GM18951 (cell line): ENCODE results near the gene STK32B.

Experiments
- POLR2A ChIP-seq: IDR thresholded peaks from 4 replicates; pipeline ENCODE4 v1.6.1; 2011; ENCODE audit warnings: mild to moderate bottlenecking; ENCODE audit not compliant: insufficient read length, insufficient read depth; ENCODE audit errors: extremely low read depth
- in situ Hi-C: fragments of 300-500 bp; cut with MboI; formaldehyde crosslinking; loops from one replicate; pipeline ENCODE4 v1.12.0; 2022; ENCODE audit warnings: low sequenced_read_pairs, mixed read lengths, inconsistent platforms; ENCODE audit not compliant: unreplicated experiment

Gene STK32B

DNA sequence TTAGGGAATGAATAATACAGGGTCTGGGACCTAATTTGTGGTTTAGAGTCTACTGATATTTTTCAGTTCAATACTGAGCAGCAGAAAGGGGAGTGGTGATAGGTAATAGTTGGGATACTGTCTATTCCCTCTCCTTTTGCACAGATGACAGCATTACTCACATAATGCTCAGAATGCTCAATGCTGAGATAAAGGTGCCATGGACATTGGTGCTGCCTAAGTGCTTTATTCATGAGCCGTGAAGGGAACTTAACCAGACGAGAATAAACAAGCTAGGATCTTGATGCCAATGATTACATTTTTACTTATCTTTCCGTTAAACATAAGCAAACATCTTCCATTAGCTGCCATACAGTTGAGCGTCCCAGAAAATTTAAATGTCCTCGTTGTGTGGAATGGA is 75.6 kb downstream of the STK32B start:
- no peak for TF ChIP-seq POLR2A
- in situ Hi-C loops: no loop called here

DNA sequence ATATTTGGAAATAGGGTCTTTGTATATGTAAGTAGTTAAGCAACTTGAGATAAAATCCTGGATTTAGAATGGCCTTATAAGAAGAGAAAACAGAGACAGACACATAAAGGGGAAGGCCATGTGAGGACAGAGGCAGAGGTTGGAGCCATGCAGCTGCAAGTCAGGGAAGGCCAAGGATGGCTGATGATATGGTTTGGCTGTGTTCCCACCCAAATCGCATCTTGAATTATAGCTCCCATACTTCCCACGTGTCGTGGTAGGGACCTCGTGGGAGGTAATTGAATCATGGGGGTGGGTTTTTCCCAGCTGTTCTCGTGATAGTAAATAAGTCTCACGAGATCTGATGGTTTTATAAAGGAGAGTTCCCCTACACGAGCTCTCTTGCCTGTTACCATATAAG is 76.3 kb downstream of the STK32B start:
- in situ Hi-C loops: no loop called here
- no peak for TF ChIP-seq POLR2A

DNA sequence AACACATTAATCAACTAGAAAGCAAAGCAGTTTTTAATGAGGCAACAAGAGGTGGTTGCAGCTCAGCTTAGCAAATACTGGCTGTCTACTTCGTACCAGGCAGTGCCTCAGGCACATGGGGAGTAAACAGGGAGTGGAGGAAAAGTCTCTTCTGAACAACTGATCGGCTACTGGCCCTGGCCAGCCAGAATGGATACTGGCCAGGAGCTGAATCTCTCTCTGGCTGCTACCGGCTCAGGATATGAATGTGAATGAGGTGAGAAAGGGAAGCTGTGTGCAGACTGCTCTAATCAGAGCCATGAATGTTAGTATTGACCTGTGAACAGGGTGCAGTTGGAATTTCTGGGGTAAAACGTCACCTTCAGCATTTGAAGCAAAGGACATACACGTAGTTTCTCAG is 77.3 kb downstream of the STK32B start:
- in situ Hi-C loops: no loop called here
- TF ChIP-seq POLR2A: no peak

DNA sequence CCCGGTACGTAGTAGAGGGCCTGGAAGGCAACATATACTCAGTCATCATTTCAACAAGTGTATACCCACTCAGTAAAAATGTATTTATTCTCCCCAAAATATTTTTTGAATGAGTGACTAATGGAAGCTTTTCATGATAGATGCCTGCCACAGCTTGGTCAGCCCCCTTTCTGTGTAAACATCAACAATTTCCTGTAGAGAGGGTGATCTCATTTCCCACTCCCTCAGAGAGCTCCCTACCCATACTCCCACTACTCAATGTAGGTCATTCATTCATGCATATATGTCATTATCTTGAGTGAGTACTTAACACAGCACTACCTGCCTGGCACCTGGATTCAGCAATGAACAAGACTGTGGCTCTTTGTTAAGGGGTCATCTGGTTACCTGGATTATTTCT is 81.9 kb downstream of the STK32B start:
- in situ Hi-C loops: no loop called here
- TF ChIP-seq POLR2A: no peak

DNA sequence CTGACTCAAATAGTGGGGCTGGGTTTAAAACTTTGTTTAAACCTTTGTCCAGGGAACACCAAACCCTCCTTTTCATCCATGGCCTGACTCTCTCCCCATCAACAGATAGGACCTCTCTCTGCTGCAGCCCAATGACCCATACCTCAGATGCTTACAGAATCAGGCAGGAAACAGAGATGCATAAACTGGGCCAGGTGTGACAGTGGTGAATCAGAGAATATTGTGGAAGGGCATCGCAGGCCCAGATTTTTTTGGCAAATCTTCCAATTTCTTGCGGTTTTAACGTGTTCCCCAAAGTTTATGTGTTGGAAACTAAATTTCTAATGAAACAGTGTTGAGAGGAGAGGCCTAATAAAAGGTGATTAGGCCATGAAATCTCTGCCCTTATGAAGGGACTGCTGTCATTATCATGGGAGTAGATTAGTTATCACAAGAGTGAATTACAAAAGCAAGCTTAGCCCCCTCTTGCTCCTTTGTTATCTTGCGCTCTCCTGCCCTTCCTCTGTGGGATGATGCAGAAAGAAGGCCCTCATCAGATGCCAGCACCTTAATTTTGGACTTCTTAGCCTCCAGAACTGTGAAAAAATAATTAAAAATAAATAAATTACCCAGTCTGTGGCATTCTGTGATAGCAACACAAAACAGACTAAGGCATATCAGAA is 82.8 kb downstream of the STK32B start:
- TF ChIP-seq POLR2A: no peak
- in situ Hi-C loops: no loop called here

DNA sequence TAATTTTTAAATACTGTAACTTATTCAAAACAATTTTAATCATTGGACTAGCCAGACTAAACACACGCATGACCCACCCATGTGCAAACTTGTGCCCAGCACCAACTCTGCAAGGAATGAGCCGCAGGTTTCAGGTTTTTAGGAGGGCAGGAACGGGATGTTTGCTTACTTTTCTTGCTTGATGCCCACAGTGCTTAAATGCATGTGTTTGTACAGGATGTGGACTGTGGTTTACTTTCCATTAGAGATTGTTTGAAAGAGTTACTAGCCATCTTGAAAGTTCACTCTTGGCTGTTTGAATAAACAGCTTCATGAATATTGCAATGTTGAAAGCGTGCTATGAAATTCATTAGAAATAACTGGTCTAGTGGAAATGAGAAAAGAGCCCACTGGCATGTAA is 83.3 kb downstream of the STK32B start:
- in situ Hi-C loops: no loop called here
- TF ChIP-seq POLR2A: no peak

DNA sequence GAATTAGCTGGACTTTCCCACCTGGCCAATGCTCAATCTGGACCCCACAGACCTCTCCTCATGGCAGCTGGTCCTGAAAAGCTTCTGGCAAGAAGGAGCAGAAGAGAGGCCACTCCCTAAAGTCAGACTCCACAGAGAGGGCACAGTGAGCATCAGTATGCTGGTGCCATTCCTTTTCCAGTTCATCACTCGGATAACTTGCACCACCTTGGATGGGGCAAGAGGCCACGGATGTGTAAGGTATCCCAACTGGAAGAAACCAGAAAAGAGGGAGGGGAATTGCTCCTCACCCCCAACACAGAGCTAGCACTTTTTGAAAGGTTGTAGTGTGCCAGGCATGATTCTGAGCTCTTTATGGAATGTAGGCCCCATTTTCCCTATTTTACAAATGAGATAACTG is 85.9 kb downstream of the STK32B start:
- TF ChIP-seq POLR2A: no peak
- in situ Hi-C loops: no loop called here

DNA sequence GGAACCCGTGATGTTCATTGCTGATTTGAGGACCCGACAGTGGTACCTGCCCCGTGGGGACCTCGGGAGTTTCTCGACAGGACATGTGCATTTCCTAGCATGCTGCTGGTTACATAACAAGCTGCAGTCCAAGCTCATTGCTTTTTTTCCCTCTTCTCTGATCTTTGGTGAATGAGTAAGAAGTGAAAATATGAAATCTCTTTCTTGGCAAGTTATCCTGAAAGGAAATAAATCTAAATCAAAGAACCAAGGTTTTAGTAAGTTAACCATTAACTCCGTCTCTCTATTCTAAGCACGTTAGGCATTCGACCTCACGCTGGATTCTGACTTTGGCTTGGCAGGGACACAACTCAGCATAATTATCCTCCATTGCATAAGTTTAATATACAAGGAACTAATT is 86.6 kb downstream of the STK32B start:
- no peak for TF ChIP-seq POLR2A
- in situ Hi-C loops: no loop called here

DNA sequence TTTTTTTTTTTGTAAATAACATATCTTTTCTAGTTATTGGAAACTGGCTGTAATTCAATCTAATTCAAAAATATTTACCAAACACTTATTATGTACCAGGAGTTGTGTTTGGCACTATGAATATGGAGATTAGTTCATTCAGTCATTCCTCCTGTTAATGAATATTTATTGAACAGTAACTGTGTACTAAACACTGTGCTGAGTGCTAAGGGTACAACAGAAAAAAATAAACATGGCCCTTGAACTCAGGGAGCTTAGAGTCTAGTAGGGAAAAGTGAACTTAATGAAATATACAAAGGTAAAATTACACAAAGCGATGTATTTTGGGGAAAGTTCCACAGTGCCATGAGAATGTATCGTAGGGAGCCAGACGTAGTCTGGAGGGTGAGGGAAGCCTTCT is 87.1 kb downstream of the STK32B start:
- in situ Hi-C loops: no loop called here
- no peak for TF ChIP-seq POLR2A

DNA sequence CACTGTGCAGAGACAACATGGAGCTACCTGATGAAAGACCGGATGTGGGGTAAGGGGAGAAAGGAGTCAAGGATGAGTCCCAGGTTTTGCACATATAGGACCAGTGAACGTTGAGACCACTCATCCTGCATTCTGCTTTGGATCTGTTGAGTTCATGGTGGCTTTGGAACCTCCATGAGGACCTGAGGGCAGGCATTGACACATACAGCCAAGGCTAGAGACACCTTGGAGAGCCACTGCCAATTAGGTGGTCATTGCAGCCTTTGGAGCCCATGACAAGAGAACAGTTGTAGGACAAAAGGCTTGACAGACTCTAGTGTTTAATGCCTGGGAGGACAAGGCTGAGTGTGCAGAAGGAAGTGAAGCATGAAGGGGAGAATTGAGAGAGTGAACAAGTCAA is 87.9 kb downstream of the STK32B start:
- in situ Hi-C loops: no loop called here

DNA sequence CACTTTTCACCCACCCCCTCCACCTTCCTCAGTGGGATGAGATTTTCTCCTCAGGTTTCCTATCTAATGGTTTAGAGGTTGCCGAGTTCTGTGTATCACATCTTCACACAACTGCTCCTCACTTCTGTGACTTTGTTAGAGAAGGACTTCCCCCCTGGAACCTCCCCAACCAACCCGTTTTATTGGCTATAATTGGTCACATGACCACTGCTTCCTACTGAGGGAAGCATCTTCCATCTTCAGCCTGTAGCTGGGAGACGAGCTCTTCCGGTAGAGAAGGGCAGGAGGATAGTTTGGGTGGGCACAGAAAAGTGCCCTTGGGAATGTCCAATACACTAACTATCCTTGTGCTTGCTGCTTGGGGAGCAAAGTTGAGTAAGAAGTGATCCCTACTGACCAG is 90.5 kb downstream of the STK32B start:
- TF ChIP-seq POLR2A: no peak
- in situ Hi-C loops: no loop called here

More for the DNA sequence above, 87.9 kb downstream of the STK32B start:
- TF ChIP-seq POLR2A: no peak

DNA sequence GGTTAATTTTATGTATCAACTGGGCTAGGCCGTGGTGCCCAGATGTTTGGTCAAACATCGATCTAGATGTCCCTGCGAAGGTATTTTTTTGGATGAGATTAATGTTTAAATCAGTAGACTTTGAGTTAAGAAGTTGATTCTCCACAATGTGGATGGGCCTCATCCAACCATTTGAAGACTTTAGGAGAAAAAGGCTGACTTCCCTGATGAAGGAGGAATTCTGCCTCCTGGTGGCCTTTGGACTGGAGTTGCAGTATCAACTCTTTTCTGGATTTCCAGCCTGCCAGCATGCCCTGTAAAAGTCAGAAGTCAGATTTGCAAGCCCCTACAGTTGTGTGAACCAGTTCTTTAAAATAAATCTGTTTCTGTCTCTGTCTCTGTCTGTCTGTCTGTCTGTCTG is 91.4 kb downstream of the STK32B start:
- in situ Hi-C loops: no loop called here
- no peak for TF ChIP-seq POLR2A

DNA sequence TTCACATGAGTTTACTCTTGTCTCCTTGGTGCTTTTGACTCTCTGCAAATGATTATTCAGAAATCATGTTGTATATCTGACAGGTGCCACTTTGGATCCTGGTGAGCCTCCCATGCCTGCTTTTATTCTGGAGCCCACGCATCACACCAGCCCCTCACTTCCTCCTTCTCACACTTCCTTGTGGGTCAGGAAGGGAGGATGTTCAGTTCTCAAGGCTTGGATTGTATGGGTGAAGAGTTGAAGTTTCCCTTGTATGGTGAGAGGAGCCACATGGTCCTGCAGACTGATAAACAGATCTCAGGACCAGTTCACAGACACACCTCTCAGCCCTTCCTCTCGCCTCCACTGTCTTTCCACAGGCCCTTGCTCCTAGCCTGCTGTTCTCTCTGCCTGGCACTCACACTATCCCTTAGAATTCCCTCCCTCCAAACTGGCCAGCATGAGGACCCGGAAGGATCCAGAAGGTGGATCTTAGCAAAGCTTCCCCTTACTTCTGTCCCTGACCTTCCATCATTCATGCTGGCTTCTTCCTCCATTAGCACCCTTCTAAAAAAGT is 92.1 kb downstream of the STK32B start:
- in situ Hi-C loops: no loop called here

DNA sequence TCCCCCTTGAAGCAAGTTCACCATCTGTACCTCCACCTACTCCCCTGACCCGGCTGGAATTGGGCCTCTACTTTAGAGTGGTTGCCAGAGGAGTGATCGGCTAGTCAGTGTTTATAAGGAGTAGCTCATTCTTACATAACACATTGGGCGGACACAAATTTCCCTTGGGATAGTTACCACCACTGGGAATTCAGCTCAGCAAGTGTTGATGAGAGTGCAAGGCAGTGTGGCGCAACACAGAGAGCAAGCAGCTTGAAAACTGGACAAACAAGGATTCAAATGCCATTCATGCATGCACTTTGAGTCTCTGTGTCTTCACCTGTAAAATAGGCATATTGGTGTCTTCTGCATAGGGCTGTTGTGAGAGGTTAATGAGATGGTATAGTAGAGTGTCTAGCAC is 92.7 kb downstream of the STK32B start:
- TF ChIP-seq POLR2A: no peak
- in situ Hi-C loops: no loop called here

More for the DNA sequence above, 92.1 kb downstream of the STK32B start:
- TF ChIP-seq POLR2A: no peak
